GM21737 (cell line): ENCODE measurements around the gene ALAS1.

Experiments
- ATAC-seq: cut with Tn5 transposase; IDR thresholded peaks from one replicate; pipeline ENCODE4 v1.9.1; 2021; ENCODE audit warnings: mild to moderate bottlenecking, moderate library complexity; ENCODE audit not compliant: unreplicated experiment

Gene ALAS1

DNA sequence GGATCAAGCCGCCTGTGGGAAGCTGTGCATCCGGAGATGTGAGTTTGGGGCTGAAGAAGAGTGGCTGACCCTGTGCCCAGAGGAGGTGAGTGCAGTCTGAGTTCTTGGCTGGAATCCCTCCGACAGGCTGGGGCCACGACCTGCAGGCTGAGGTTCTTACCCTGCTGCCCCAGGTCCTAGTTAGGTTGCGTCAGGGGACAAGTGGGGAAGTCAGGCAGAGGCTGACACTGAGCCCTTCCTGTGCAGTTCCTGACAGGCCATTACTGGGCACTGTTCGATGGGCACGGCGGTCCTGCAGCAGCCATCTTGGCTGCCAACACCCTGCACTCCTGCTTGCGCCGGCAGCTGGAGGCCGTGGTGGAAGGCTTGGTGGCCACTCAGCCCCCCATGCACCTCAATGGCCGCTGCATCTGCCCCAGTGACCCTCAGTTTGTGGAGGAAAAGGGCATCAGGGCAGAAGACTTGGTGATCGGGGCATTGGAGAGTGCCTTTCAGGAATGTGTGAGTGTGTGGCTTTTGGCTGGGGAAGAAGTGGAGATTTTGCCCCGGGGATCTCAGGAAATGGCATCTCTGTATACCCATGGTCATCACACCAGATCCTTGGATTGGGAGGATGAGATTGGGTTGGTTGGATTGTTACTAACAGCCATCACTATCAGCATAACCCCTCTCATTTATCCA lies 48.9 kb downstream of the ALAS1 start:
- ATAC-seq = no peak

DNA sequence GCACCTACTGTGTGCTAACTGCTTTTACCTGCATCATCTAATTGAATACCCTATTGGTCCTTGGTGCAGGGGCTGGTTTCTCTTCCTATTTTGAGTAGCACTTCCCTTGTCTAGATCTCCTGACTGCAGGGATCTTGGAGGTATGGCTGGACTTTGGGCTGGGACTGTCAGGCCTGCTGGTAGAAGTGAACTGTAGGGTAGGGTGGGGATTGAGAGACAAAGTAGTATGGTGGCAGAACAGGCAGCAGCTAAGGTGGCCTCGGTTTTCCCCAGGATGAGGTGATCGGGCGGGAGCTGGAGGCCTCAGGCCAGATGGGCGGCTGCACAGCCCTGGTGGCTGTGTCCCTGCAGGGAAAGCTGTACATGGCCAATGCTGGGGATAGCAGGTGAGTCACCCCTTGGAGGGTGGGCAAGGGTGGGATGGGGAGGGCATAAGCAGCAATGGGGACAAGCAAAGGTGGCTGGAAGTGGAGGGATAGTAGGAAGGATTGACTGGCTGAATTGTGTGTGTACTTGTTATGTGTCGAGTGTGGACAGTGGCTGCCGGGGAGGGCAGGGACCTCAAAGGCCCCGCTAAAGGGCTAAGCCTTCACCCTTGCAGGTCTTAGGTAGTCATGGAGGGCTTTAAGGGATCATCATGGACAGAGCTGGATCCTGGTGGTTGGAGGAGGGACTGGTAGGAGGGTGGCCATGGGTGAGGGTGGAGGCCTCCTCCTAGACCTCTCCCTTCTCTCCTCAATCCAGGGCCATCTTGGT lies 49.6 kb downstream of the ALAS1 start:
- no peak for ATAC-seq

DNA sequence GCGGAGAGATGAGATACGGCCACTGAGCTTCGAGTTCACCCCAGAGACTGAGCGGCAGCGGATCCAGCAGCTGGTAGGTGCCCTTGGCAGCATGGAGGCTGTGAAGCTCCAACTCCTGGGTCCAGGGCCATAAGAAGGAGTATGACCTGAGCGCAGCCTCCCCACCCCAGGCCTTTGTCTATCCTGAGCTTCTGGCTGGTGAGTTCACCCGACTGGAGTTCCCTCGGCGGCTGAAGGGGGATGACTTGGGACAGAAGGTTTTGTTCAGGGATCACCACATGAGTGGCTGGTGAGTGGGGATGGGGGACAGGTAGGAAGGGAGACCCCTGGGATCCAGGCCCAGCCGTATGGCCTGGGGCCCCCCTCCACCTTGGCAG lies 50.2 kb downstream of the ALAS1 start:
- no peak for ATAC-seq

DNA sequence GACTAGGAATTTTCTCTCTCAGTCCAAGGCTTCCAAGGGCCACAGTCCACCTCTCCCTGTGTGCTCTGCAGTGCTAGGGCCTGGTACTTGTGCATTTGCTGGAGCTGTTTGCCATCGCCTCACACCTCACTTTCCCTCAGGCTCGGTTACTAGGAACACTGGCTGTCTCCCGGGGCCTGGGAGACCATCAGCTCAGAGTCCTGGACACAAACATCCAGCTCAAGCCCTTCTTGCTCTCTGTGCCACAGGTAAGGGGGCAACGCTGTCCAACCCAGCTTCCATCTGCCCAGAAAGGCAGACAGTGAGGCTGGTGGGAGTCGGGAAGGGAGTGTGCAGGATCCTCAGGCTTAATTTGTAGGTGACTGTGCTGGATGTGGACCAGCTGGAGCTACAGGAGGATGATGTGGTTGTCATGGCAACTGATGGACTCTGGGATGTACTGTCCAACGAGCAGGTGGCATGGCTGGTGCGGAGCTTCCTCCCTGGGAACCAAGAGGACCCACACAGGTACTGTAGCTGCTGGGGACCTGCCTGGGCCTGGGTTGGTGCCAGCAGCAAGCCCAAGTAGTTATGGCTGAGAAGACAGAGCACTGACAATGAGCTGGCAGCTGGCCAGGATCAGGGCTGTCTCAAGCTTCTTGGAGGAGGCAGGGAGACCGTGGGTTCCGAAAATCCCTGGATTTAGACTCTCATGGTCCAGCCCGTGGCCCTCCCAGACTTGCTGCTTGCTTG lies 51.0 kb downstream of the ALAS1 start:
- no peak for ATAC-seq

DNA sequence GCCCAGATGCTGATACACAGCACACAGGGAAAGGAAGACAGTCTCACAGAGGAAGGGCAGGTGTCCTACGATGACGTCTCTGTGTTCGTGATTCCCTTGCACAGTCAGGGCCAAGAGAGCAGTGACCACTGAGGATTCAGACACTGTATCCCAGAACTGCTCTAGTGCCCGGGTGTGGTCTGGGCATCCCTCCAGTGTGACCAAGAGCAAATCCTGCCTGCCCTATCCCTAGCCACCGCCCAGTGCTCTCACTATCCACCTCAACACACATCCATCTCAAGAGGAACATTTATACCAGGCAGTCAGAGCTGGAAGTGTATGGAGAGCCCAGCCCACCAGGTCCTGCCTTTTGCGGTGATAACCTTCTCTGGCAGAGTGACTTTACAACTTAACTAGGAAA lies 51.7 kb downstream of the ALAS1 start:
- ATAC-seq = no peak

DNA sequence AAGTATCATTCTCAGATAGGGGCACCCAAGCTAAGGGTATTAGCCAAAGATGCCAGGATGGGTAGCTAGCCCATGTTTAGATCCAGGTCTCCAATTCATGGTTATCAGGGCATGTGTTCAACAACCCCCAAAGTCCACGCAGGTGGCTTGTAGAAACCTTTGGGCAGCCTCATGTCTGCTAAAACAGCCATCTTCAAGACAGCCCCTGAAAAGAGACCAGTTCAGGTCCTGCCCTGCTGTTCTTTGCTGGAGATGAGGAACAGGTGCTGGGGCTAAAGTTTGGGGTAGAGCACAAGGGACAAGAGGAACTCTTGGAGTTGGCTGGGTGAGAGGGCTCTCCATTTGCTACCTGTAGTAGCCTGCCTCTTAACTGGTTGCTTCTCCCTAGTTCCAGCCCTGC lies 52.2 kb downstream of the ALAS1 start:
- no peak for ATAC-seq

DNA sequence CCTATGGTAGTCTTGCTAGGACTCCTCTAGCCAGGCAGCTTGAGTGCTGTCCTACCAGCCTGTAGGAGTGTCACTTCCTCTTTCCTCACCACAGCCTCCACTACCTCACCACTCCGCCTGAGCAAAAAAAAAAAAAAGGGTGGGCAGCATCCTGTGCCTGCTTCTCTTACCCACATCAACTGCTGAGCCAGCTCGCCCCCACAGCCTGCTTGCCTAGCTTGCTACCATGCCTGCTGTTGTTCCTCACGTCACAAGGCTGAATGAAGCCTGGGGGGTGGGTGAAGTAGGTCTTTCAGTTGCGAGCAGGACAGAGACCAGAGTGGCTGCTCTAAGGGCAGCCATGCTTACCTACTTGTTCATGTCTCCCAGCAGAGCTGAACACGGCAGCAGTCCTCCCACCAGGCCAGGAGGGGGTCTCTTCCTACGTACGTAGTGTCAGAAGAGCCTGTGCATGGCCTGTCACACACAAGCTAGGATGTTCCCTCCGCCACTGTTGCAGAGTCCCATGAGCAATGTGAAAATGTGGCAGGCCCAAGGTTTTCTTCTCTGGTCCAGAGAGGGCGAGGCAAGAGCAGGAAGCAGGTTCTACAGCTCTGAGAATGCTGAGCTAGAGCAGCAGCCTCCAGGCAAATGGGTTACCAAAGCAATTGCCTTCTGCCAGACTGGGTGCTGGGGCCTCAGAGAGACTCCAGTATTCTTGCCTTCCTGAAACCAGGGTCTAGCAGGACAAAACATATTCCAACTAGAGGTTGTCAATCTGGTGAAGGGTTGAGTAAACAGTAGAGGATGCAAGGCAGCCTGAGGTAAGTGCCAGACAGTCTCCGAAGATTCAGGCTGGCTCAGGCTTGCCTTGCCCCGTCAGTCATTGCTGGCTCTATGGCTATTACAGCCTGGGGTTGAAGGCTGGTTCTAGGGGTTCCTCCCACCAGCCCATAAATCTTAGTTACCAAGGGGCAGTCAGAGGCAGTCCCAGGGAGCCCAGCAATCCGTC lies 55.6 kb downstream of the ALAS1 start:
- peak; percentile 76 for ATAC-seq

DNA sequence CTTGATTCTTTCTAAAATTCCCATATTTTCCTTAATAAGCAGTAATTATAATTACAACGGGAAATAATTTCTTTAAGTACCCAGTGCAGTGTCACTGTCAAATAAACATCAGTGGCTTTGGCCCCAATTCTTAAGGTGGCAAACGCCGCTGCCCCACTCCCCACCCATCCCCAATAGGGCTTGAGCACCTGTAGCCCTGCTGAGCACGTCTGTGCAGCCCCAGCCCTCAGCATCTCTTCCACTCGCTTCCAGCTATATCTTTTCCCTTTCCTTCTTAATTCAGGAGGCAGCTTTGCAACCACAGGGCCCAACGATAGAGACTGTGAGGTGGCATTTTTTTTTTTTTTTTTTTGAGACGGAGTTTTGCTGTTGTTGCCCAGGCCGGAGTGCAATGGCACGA lies 56.6 kb downstream of the ALAS1 start:
- no peak for ATAC-seq

DNA sequence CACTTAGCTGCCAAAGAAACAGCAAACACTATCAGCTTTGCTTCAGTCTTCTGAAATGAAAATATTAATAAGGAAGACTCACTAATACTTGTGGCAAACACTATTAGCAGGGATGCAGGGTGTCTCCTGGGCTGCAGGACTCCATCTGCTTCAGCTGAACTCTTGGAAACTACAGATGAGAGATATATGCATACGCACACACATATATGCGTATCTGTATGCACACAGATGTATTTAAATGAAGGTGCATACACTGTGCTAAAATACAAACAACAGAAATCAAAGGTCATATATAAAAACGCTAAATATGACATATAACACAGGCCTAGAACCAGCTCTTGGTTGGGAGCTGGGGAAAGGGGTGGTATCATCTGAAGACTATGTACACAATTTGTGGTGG lies 58.2 kb downstream of the ALAS1 start:
- ATAC-seq = no peak

DNA sequence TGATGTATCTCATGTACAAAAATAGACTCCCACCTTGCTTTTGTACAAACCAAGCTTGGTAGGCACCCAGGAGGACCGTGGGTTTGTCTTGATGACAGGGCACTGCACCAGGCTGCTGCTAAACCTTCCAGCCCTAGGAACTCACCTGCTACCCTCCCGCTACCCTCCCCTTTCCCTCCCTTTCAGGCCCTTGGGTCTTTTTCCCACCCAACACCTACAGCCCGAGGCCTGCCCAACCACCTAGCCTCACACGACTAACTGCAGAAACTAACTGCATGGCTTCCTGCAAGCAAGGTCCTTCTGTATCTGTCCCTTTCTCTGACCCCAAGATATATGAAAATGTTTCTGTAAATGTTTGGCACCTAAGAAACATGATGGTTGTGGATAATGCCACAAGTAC lies 58.7 kb downstream of the ALAS1 start:
- no peak for ATAC-seq

DNA sequence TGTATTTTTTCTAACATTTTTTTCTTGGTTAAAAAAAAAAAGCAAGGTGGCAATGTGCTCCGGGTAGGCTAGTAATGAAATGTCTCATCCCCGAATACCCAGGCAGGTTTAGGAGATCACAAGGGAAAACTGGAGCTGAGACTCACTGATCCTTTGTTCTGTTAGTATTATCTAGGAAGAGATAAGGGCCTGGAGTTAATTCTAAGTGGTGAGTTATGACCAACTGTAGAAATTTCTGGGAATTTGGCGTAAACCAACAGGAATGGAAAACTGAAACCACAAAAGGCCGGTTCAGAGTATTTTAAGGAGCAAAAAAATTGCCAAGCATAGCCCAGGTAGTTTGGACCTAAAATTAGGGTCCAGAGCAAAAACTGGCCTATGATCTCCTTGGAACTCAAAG lies 60.0 kb downstream of the ALAS1 start:
- ATAC-seq = no peak

DNA sequence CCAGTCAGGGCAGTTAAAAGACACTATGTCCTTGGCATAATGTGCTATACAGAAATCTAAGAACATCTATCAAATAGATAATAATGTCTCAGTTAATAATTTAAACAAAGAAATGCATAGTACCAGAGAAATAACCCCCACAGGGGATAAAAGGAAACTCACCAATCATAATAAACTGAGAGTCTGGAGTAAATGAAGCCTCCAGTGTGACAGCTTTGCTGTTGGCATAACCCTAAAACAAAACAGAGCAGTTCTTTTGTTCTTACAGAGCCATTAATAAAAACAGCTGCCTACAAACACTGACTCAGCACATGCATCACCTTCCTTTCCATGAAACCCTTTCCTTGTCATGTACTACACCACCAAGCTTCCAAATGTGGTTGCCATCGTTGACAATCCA lies 61.1 kb downstream of the ALAS1 start:
- ATAC-seq = no peak

DNA sequence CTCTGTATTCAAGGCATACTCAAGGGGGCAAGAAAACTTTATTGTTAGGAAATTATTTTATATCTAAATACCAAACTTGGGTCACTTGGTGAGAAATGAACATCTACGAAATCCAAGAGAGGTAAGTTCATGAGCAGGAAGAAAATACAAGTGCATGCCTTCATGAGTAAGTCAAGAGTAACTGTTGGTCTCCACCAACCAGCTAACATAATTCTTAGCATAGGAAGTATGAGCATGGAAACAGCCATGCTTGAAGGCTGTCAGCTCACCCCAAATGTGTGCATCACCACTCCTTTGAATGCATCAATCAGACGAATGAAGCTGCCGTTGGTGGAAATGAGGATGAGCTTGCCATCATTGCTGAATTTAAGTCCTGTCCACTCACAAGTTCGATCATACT lies 61.5 kb downstream of the ALAS1 start:
- no peak for ATAC-seq

DNA sequence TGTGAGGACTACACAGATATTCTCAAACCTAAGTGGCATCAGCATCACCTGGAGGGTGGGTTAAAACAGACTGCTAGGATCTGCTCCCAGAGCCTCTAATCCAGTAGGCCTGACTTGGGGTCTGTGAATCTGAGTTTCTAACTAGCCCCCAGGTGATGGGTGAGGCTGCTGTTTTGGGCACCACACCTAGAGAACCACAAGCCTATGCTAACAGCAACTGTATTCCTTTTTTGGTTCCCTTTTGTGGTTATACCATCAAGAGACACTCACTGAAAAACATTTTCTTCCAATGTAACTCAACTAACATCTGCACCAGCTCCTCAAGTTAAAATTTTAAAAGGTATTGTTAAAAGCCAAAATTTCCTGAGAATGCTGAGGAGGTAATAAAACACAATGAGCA lies 64.5 kb downstream of the ALAS1 start:
- no peak for ATAC-seq
